Testis (tissue), 3 donors: ENCODE data around the gene PPOX. TPM values are rescaled to one million over a fixed set of nuclear protein-coding genes. Genes with fewer than 3 reads are reported as not detected.

Experiments
- DNase-seq: peaks from one replicate; pipeline ENCODE4 v3.0.0-alpha.2; 2019
- H3K27ac ChIP-seq, 2 donors: fragments of 200-600 bp; sonication (generic); one replicate each; pipeline ENCODE4 v1.5.1; 2019
- H3K27me3 ChIP-seq: fragments of 200-600 bp; sonication (generic); one replicate; pipeline ENCODE4 v1.5.1; 2019
- H3K36me3 ChIP-seq: fragments of 200-600 bp; sonication (generic); one replicate; pipeline ENCODE4 v1.5.1; 2017; ENCODE audit warnings: low read depth; ENCODE audit errors: missing control alignments
- H3K4me1 ChIP-seq: fragments of 200-600 bp; sonication (generic); one replicate; pipeline ENCODE4 v1.5.1; 2019
- H3K4me3 ChIP-seq, 2 donors: fragments of 200-600 bp; sonication (generic); one replicate each; pipeline ENCODE4 v1.5.1; 2017 to 2019
- H3K9me3 ChIP-seq: fragments of 200-600 bp; sonication (generic); one replicate; pipeline ENCODE4 v1.5.1; 2017
- POLR2A ChIP-seq: fragments of 450-650 bp; IDR thresholded peaks from one replicate; pipeline ENCODE4 v1.6.1; 2017; ENCODE audit warnings: antibody characterized with exemption, mild to moderate bottlenecking, moderate library complexity
- WGBS, 2 donors: methylation state at CpG; one replicate each; pipeline ENCODE4 v1.1.5; 2018; 5-methylcytosine and 5-hydroxymethylcytosine counted together
- intact Hi-C: fragments of 100-400 bp; cut with DNase I; formaldehyde crosslinking; loops from one replicate; pipeline ENCODE4 v1.15.1; 2023; ENCODE audit warnings: low total_unique reads
- polyA plus RNA-seq: library from polyadenylated mRNA; stranded (reverse); fragments of 350-450 nt; fragmentation: Illumina TruSeq; extraction: RNeasy Lipid Tissue Mini Kit (QIAGEN cat#74804); gene quantifications from one replicate; pipeline ENCODE4 v1.2.3, GENCODE V29; 2014; ENCODE audit warnings: low read depth, low replicate concordance; ENCODE audit not compliant: insufficient read depth
- total RNA-seq, 2 donors: library from RNA; depleted of rRNA; stranded (reverse); fragments of >200 nt; gene quantifications; one replicate each; pipeline ENCODE4 v1.2.3, GENCODE V29; 2016
- TF ChIP-seq, protein P1 (sequence below), 3 experiments: fragments of 450-650 bp in 2 of 3; fragments of 200-600 bp in 1 of 3; sonication (generic) in 1 of 3; IDR thresholded peaks; one replicate each; pipeline ENCODE4 v1.5.1; 2016 to 2019; ENCODE audit warnings: antibody characterized with exemption in 3 of 3, mild to moderate bottlenecking in 2 of 3, moderate library complexity in 1 of 3

Gene PPOX
- total and polyA plus RNA-seq, 3 donors from 2014 or later: 19.5 to 24.8 (median 20.5) TPM

DNA sequence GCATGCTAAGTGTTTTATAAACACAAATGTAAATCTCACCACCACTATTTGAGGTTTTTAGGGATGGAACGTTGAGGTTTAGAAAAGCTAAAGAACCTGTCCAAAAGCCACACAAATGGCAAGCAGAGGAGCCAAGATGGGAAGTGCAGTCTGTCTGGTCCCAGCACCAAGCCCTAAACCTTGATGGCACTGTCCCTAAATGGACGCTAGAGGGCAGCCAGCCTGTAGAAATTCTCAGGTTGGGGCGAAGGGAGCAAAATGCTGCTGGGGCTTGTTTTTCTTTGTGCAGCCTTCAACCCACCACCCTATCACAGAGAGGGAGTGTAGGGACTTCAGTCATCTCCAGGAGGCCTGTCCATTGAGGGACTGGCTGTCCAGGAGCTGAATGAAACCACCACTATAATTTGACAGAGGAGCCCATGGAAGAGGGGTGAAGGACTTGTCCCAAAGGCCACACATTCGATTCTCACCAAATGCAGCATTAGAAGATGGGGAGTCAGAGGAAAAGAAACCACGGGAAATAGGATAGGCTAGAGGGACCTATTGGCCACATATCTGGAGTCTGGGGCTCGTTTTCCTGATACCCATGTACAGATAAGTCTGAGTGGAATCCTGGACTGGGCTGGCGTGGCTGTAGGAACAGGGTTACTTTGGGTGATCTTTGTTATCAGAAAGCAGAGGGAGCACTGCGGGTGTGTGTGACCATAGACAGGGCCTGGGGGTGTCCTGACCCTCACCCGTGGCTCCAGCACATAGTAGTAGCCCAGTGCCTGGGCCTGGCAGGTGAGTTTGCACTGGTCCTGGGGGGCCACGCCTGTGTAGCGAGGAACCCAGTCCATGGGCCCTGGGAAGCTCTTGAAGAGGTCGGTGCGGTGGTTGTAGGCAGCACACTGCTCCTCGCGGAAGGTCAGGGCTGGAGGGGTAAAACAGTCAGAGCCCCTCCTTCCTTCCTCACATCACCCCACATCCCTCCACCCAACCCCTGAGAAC, 26.5 kb downstream of the PPOX start:
- Histone ChIP-seq H3K27ac (no peak overlapping the region), H3K4me1 (peaks cover 18% of the 10 kb centered on the region)

DNA sequence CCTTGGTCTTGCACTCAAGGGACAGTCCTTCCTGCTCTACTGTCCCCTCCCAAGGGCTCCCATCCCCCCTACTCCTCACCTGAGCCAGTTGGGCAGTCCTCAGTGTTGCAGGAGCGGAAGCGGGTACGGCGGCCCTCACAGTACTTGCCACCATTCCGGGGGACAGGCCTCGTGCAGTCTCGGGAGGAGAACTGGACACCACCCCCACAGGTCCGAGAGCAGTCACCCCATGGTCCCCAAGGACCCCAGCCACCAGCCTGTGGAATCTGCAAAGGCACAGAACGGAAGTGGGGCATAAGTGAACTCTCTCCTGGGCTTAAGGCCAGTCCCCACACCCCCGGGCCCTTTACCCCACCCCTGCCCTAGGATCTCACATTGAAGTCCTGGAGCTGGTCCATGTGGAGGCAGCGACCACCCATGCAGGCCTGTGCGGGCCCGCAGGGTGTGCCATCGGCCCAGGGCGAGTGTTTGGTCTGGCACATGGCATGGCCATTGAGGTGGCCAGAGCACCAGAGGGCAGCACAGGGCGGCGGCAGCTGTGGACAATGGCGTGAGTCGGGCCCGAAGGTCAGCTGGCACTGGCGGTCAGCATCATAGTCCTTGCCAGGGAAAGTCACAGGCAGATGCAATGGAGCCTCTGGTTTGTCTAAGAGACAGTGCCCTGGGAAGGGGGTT, 27.5 kb downstream of the PPOX start:
- no peak for TF ChIP-seq POLR2A
- TF ChIP-seq, protein P1, sequence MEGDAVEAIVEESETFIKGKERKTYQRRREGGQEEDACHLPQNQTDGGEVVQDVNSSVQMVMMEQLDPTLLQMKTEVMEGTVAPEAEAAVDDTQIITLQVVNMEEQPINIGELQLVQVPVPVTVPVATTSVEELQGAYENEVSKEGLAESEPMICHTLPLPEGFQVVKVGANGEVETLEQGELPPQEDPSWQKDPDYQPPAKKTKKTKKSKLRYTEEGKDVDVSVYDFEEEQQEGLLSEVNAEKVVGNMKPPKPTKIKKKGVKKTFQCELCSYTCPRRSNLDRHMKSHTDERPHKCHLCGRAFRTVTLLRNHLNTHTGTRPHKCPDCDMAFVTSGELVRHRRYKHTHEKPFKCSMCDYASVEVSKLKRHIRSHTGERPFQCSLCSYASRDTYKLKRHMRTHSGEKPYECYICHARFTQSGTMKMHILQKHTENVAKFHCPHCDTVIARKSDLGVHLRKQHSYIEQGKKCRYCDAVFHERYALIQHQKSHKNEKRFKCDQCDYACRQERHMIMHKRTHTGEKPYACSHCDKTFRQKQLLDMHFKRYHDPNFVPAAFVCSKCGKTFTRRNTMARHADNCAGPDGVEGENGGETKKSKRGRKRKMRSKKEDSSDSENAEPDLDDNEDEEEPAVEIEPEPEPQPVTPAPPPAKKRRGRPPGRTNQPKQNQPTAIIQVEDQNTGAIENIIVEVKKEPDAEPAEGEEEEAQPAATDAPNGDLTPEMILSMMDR (IDR thresholded peaks at IDR 0.05): peak in 1 of 3 experiments; percentile 22
- DNase-seq: peak; percentile 75
- Histone ChIP-seq H3K9me3 (no peaks in the 10 kb centered on the region), H3K4me3 (no peak overlapping the region), H3K36me3 (no peaks in the 10 kb centered on the region), H3K27ac (no peak overlapping the region), H3K4me1 (peaks cover 27% of the 10 kb centered on the region), H3K27me3 (no peaks in the 10 kb centered on the region)
- intact Hi-C loops: no loop called here
- WGBS, 2 donors: 41 to 73% methylated on average over 7 to 21 of the region's 21 CpGs

More for the DNA sequence above, 26.5 kb downstream of the PPOX start:
- no peaks in the 10 kb centered on the region for H3K27me3 ChIP-seq
- 58 to 59% methylated on average over 15 of the region's 15 CpGs for WGBS, 2 donors
- no peaks in the 10 kb centered on the region for H3K9me3 ChIP-seq
- no peaks in the 10 kb centered on the region for H3K36me3 ChIP-seq
- TF ChIP-seq POLR2A: no peak
- TF ChIP-seq, protein P1 (IDR thresholded peaks at IDR 0.05): peak; percentile 70 to 76 (median 70)
- DNase-seq: peak; percentile 77
- no peak overlapping the region for H3K4me3 ChIP-seq
- intact Hi-C loops: no loop called here

DNA sequence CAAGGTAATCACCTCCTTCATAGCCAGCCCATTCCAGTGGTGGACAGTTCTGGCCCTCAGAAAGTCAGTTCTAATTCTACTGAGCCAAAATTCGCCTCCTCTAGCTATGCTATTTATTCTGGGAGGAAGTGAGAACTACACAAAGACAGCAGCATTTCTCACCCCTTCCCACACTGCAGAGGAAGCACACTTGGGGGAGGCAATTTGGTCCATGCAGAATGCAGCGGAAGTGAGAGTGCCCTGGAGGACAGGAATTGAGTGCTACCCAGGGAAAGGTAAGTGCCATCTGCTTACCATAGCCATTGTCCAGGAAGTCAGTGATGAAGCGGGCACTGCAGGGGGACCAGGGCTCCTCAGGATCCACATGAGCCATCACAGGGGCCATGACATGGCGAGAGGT, 28.9 kb downstream of the PPOX start:
- H3K27me3 ChIP-seq: no peaks in the 10 kb centered on the region
- no peak for TF ChIP-seq POLR2A
- no peak overlapping the region for H3K4me3 ChIP-seq
- intact Hi-C loops: no loop called here
- no peaks in the 10 kb centered on the region for H3K9me3 ChIP-seq
- no peak overlapping the region for H3K27ac ChIP-seq
- peaks cover 41% of the 10 kb centered on the region for H3K4me1 ChIP-seq
- WGBS, 2 donors: 88 to 90% methylated on average over 4 of the region's 4 CpGs
- DNase-seq: no peak
- no peaks in the 10 kb centered on the region for H3K36me3 ChIP-seq

DNA sequence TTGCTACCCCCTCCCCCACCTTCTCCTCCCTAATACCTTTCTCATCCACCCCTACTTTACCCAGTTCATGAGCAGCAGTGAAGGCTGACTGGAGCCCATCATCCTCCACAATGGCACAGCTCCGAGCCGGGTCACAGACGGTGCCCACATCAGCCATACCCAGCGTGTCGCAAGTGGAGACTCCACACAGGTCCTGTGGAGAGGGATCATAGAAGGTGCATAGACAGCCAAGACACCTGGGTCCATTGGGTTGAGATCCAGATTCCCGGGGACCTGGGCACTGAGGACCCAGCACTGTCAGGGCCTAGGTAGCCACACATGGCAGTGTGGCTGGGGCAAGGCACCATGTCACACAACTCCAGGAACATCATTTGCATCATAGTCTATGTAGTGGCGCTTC, 29.9 kb downstream of the PPOX start:
- no peak overlapping the region for H3K4me3 ChIP-seq

More for the DNA sequence above, 29.9 kb downstream of the PPOX start:
- intact Hi-C loops: no loop called here
- WGBS, 2 donors: 80 to 98% methylated on average over 1 to 7 of the region's 7 CpGs
- no peaks in the 10 kb centered on the region for H3K36me3 ChIP-seq
- DNase-seq: no peak
- H3K9me3 ChIP-seq: no peaks in the 10 kb centered on the region
- TF ChIP-seq, protein P1 (IDR thresholded peaks at IDR 0.05): no peak
- no peak for TF ChIP-seq POLR2A
- H3K27me3 ChIP-seq: no peaks in the 10 kb centered on the region
- H3K4me1 ChIP-seq: peaks cover 50% of the 10 kb centered on the region
- peak overlapping the region in 1 of 2 donors; percentile 100 for H3K27ac ChIP-seq
